ENCODE data around the gene MYO10.

The MYO10 gene

DNA sequence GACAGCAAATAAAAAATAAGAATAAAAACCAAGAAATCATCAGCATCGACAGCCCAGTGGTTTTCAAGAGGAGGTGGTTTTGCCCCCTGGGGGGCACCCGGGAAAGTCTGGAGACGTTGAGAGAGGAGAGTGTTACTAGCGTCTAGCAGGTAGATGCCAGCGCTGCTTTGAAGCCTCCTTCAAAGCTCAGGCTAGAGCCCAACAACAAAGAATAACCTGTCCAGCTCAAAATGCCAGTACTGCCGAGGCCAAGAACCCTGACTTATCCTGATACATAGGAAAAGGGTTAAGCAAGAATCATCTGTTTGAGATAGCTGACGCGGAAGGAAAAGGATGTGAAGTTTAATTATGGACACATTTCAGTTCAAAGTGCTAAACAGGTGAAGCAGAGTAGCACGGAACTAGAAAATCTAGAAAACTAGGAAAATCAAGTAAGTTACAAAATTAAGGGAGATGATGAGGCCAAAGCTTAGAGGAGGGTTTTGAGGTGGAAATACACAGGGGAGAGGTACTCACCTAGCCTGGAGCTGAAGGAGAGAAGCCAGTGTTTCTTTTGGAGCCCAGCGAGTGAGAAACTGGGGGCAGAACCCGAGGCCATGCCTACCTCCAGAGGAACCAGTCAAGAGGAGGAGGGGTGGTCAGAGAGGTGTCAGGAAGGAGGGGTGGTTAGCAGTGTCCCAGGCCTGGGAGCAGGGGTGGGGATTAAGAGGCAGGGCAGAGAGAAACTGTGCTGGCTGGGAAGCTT is 198.3 kb downstream of the MYO10 start:
- TF ChIP-seq, protein P1, sequence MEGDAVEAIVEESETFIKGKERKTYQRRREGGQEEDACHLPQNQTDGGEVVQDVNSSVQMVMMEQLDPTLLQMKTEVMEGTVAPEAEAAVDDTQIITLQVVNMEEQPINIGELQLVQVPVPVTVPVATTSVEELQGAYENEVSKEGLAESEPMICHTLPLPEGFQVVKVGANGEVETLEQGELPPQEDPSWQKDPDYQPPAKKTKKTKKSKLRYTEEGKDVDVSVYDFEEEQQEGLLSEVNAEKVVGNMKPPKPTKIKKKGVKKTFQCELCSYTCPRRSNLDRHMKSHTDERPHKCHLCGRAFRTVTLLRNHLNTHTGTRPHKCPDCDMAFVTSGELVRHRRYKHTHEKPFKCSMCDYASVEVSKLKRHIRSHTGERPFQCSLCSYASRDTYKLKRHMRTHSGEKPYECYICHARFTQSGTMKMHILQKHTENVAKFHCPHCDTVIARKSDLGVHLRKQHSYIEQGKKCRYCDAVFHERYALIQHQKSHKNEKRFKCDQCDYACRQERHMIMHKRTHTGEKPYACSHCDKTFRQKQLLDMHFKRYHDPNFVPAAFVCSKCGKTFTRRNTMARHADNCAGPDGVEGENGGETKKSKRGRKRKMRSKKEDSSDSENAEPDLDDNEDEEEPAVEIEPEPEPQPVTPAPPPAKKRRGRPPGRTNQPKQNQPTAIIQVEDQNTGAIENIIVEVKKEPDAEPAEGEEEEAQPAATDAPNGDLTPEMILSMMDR (IDR thresholded peaks at IDR 0.05; ENCODE audit: unreplicated experiment in 3 of 3), result no peak
- H3K4me1 Mint-ChIP-seq, result peaks cover 60% of the 10 kb centered on the region

DNA sequence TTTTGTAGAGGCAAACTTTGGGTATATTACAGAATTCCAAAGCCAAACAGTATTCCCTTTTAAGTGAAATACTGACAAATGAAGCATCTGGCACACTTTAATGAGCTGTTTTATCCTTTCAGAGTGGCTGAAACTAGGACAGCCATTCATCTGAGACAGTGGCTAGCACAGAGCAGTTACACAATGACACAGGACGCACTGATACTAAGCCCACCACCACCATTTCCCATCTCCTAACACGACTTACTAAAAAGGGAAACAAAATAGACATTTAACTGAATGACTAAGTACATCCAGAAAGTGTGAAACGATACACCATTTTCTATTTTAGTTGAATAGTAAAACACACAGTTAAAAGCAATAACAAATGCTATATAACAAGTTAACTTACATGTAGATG is 198.9 kb downstream of the MYO10 start:
- TF ChIP-seq, protein P1 (IDR thresholded peaks at IDR 0.05; ENCODE audit: unreplicated experiment in 3 of 3), result no peak
- Mint-ChIP-seq H3K36me3 (ENCODE audit: low read depth) (peaks cover 18% of the 10 kb centered on the region), H3K4me1 (peaks cover 59% of the 10 kb centered on the region), H3K27me3 (ENCODE audit: low read depth) (peaks cover 3% of the 10 kb centered on the region), H3K27ac (peak overlapping the region; percentile 32 to 82 (median 64)), H3K9me3 (no peaks in the 10 kb centered on the region), H3K4me3 (peak overlapping the region in 2 of 3 experiments; percentile 19 to 48)

More for the DNA sequence above, 198.3 kb downstream of the MYO10 start:
- H3K27ac Mint-ChIP-seq, result peak overlapping the region; percentile 32 to 82 (median 64)
- no peaks in the 10 kb centered on the region for H3K9me3 Mint-ChIP-seq
- H3K27me3 Mint-ChIP-seq (ENCODE audit: low read depth), result peaks cover 3% of the 10 kb centered on the region
- peaks cover 14% of the 10 kb centered on the region for H3K36me3 Mint-ChIP-seq (ENCODE audit: low read depth)
- peak overlapping the region; percentile 19 to 48 (median 39) for H3K4me3 Mint-ChIP-seq

DNA sequence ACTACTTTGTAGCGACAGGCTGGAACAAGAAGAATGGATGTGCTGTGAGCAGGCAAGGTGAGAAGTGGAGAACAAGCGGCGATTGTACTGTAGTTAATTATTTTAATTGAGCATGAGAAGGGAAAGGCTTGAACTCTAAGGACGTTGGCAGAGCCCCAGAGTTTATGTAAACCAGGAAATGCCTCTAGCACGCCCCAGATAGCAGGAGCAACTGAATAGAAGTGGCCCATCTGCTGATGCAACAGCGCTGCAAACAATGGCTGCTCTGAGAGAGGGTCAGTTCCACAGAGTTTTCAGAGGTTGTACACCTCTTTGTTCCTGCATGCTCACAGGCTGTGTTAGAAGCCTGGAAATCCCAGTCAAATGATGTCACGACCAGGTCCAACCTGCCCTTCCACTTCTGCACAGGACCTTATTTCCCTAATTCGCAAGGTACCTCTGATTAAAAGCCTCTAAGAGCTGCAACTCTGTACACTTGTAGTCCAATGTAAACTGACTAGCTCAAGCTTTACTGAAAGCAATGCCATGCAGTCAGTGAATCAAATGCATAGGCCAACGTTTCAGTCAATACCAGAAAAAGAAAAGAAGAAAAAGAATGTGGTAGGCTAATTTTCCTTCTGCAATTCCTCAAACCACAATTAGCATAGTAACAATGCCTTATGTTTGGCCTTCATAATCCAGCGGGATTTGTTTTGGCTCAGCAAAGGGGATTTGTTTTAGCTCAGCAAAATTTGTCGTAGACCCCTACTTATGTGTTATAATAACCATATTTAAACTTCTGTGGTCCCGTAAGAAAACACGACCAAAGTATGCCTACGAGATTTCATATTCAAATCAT is 199.7 kb downstream of the MYO10 start:
- TF ChIP-seq, protein P1 (IDR thresholded peaks at IDR 0.05; ENCODE audit: unreplicated experiment in 3 of 3), result no peak
- H3K27me3 Mint-ChIP-seq (ENCODE audit: low read depth), result peaks cover 3% of the 10 kb centered on the region
- H3K27ac Mint-ChIP-seq, result peak overlapping the region; percentile 88 to 94 (median 89)

DNA sequence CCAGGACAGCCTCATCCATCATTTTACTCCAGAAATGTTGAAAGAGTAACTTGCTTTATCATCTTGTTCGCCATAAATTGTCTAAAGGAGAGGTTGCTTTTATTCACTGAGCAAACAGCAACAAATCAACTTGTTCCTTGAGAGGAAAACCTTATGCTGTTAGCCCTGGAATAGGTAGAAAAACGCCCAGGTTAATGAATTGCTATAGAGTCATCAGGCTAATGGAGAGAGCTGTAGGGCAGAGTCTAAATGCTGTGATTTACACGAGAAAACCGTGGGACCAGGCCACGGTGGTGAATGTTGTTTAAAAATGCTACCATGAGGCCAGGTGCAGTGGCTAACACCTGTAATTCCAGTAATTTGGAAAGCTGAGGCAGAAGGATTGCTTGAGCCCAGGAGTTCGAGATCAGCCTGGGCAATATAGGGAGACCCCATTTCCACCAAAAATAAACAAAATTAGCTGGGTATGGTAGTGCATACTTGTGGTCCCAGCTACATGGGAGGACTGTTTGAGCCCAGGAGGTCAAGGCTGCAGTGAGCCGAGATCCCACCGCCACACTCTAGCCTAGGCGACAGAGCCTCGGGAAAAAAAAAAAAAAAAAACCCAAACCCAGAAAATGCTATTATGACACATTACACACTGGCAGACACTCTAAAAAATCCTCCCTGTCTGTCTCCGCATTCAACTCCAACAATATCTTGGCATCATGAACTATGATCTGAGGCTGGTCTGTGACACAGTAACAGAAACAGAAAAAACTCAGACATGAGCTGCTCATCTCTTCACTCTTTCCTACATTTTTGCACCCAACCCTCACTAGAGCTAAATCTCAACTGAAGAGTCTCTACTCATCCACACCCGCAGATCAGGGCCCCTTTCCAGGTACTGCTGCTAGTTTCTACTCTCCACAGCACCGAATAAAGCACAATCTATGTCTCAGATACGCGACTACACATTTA is 200.7 kb downstream of the MYO10 start:
- peak overlapping the region; percentile 89 to 94 (median 93) for H3K27ac Mint-ChIP-seq
- H3K4me1 Mint-ChIP-seq, result peaks cover 40% of the 10 kb centered on the region
- H3K36me3 Mint-ChIP-seq (ENCODE audit: low read depth), result peaks cover 31% of the 10 kb centered on the region
- no peaks in the 10 kb centered on the region for H3K9me3 Mint-ChIP-seq
- peak overlapping the region; percentile 26 to 47 (median 35) for H3K4me3 Mint-ChIP-seq
- TF ChIP-seq, protein P1 (IDR thresholded peaks at IDR 0.05; ENCODE audit: unreplicated experiment in 3 of 3), result no peak
- H3K27me3 Mint-ChIP-seq (ENCODE audit: low read depth), result peaks cover 3% of the 10 kb centered on the region

More for the DNA sequence above, 199.7 kb downstream of the MYO10 start:
- H3K9me3 Mint-ChIP-seq, result no peaks in the 10 kb centered on the region
- H3K36me3 Mint-ChIP-seq (ENCODE audit: low read depth), result peaks cover 25% of the 10 kb centered on the region
- H3K4me1 Mint-ChIP-seq, result peaks cover 50% of the 10 kb centered on the region
- H3K4me3 Mint-ChIP-seq, result peak overlapping the region; percentile 23 to 47 (median 26)

GRCh38 chr5:16733331-16734006 is 202.6 kb downstream of the MYO10 start:
- Mint-ChIP-seq H3K9me3 (no peaks in the 10 kb centered on the region), H3K27ac (peak overlapping the region; percentile 3 to 79 (median 18)), H3K4me1 (peaks cover 34% of the 10 kb centered on the region), H3K36me3 (ENCODE audit: low read depth) (peaks cover 38% of the 10 kb centered on the region), H3K4me3 (peak overlapping the region in 1 of 3 experiments; percentile 17), H3K27me3 (ENCODE audit: low read depth) (no peaks in the 10 kb centered on the region)
- TF ChIP-seq, protein P1 (IDR thresholded peaks at IDR 0.05; ENCODE audit: unreplicated experiment in 3 of 3), result no peak

All from nephron (organoid).